HUES48 (cell line): ENCODE results near the gene CUX1.
"Not testable (repeated sequence)": the region's sequence is repeated elsewhere in the genome, so short reads cannot be mapped to it uniquely, and the experiment has no call there.

Source experiments
- H3K27ac ChIP-seq: one replicate; pipeline ENCODE4 v1.7.0; 2013; ENCODE audit warnings: low read depth, low read length, inconsistent platforms
- H3K27me3 ChIP-seq: 2 replicates; pipeline ENCODE4 v1.6.1; 2013; ENCODE audit warnings: mild to moderate bottlenecking, low read length; ENCODE audit not compliant: control insufficient read depth, insufficient read depth
- H3K36me3 ChIP-seq: 2 replicates; pipeline ENCODE4 v1.6.1; 2013; ENCODE audit warnings: low read length; ENCODE audit not compliant: control insufficient read depth, insufficient read depth
- H3K4me1 ChIP-seq: 2 replicates; pipeline ENCODE4 v1.6.1; 2013; ENCODE audit warnings: mild to moderate bottlenecking, low read length; ENCODE audit not compliant: control insufficient read depth, insufficient read depth
- H3K4me3 ChIP-seq: 2 replicates; pipeline ENCODE4 v1.5.1; 2013; ENCODE audit warnings: mild to moderate bottlenecking, low read depth, low read length
- H3K9ac ChIP-seq: 2 replicates; pipeline ENCODE4 v1.6.1; 2013; ENCODE audit warnings: mild to moderate bottlenecking, low read depth, low read length, moderate library complexity
- H3K9me3 ChIP-seq: 2 replicates; pipeline ENCODE4 v1.6.1; 2013; ENCODE audit warnings: low read length; ENCODE audit not compliant: control insufficient read depth, insufficient read depth

CUX1 gene

GRCh38 chr7:101875283-101875846, 57.9 kb downstream of the CUX1 start:
- H3K36me3 ChIP-seq: no peaks in the 10 kb centered on the region
- no peaks in the 10 kb centered on the region for H3K9me3 ChIP-seq
- no peaks in the 10 kb centered on the region for H3K27me3 ChIP-seq
- H3K27ac ChIP-seq: no peak overlapping the region
- H3K9ac ChIP-seq: no peak overlapping the region
- peaks cover 57% of the 10 kb centered on the region for H3K4me1 ChIP-seq
- H3K4me3 ChIP-seq: no peak overlapping the region

GRCh38 chr7:101877882-101878591, 60.6 kb downstream of the CUX1 start:
- no peaks in the 10 kb centered on the region for H3K36me3 ChIP-seq
- no peak overlapping the region for H3K4me3 ChIP-seq
- no peaks in the 10 kb centered on the region for H3K27me3 ChIP-seq
- H3K27ac ChIP-seq: peak overlapping the region; percentile 11
- H3K9ac ChIP-seq: no peak overlapping the region
- H3K9me3 ChIP-seq: no peaks in the 10 kb centered on the region
- peaks cover 55% of the 10 kb centered on the region for H3K4me1 ChIP-seq

- Histone ChIP-seq H3K9me3 (no peaks in the 10 kb centered on the region), H3K4me3 (no peak overlapping the region), H3K27ac (no peak overlapping the region), H3K9ac (no peak overlapping the region), H3K36me3 (no peaks in the 10 kb centered on the region), H3K27me3 (no peaks in the 10 kb centered on the region), H3K4me1 (peaks cover 57% of the 10 kb centered on the region)
These were observed 61.5 kb downstream of the CUX1 start for GRCh38 chr7:101878938-101879337.

- Histone ChIP-seq H3K4me1 (peaks cover 57% of the 10 kb centered on the region), H3K27ac (no peak overlapping the region), H3K9ac (no peak overlapping the region), H3K4me3 (no peak overlapping the region), H3K27me3 (no peaks in the 10 kb centered on the region), H3K36me3 (no peaks in the 10 kb centered on the region), H3K9me3 (no peaks in the 10 kb centered on the region)
These were observed 62.1 kb downstream of the CUX1 start for GRCh38 chr7:101879565-101879964.

- no peaks in the 10 kb centered on the region for H3K36me3 ChIP-seq
- no peak overlapping the region for H3K27ac ChIP-seq
- no peak overlapping the region for H3K9ac ChIP-seq
- H3K4me3 ChIP-seq: no peak overlapping the region
- H3K4me1 ChIP-seq: peaks cover 50% of the 10 kb centered on the region
- no peaks in the 10 kb centered on the region for H3K27me3 ChIP-seq
- H3K9me3 ChIP-seq: no peaks in the 10 kb centered on the region
These were observed 63.0 kb downstream of the CUX1 start for GRCh38 chr7:101880282-101881054.

GRCh38 chr7:101882005-101882421, 64.6 kb downstream of the CUX1 start:
- H3K27ac ChIP-seq: peak overlapping the region; percentile 81
- H3K36me3 ChIP-seq: no peaks in the 10 kb centered on the region
- H3K9me3 ChIP-seq: no peaks in the 10 kb centered on the region
- no peaks in the 10 kb centered on the region for H3K27me3 ChIP-seq
- no peak overlapping the region for H3K9ac ChIP-seq
- peaks cover 46% of the 10 kb centered on the region for H3K4me1 ChIP-seq
- no peak overlapping the region for H3K4me3 ChIP-seq

- H3K27me3 ChIP-seq: no peaks in the 10 kb centered on the region
- H3K9ac ChIP-seq: no peak overlapping the region
- H3K9me3 ChIP-seq: no peaks in the 10 kb centered on the region
- no peaks in the 10 kb centered on the region for H3K36me3 ChIP-seq
- no peak overlapping the region for H3K4me3 ChIP-seq
- H3K4me1 ChIP-seq: peaks cover 39% of the 10 kb centered on the region
- peak overlapping the region; percentile 81 for H3K27ac ChIP-seq
These were observed 65.5 kb downstream of the CUX1 start for GRCh38 chr7:101882595-101883564.

- H3K4me3 ChIP-seq: no peak overlapping the region
- no peaks in the 10 kb centered on the region for H3K36me3 ChIP-seq
- H3K9ac ChIP-seq: no peak overlapping the region
These were observed 67.5 kb downstream of the CUX1 start for GRCh38 chr7:101884671-101885596.

GRCh38 chr7:101885597-101885955, 68.2 kb downstream of the CUX1 start:
- H3K27me3 ChIP-seq: no peaks in the 10 kb centered on the region
- no peaks in the 10 kb centered on the region for H3K9me3 ChIP-seq
- H3K36me3 ChIP-seq: no peaks in the 10 kb centered on the region
- no peak overlapping the region for H3K4me3 ChIP-seq
- H3K27ac ChIP-seq: no peak overlapping the region
- peaks cover 27% of the 10 kb centered on the region for H3K4me1 ChIP-seq
- no peak overlapping the region for H3K9ac ChIP-seq

More at GRCh38 chr7:101884671-101885596, 67.5 kb downstream of the CUX1 start:
- Histone ChIP-seq H3K27me3 (no peaks in the 10 kb centered on the region), H3K4me1 (peaks cover 29% of the 10 kb centered on the region), H3K9me3 (no peaks in the 10 kb centered on the region), H3K27ac (no peak overlapping the region)

- H3K4me3 ChIP-seq, H3K27me3 ChIP-seq, H3K9ac ChIP-seq, H3K36me3 ChIP-seq, H3K9me3 ChIP-seq, H3K27ac ChIP-seq: not testable (repeated sequence)
- peaks cover 24% of the 10 kb centered on the region for H3K4me1 ChIP-seq
These were observed 69.9 kb downstream of the CUX1 start for GRCh38 chr7:101887352-101887751.
